ENCODE data around the gene MAN2A2.

The MAN2A2 gene

DNA sequence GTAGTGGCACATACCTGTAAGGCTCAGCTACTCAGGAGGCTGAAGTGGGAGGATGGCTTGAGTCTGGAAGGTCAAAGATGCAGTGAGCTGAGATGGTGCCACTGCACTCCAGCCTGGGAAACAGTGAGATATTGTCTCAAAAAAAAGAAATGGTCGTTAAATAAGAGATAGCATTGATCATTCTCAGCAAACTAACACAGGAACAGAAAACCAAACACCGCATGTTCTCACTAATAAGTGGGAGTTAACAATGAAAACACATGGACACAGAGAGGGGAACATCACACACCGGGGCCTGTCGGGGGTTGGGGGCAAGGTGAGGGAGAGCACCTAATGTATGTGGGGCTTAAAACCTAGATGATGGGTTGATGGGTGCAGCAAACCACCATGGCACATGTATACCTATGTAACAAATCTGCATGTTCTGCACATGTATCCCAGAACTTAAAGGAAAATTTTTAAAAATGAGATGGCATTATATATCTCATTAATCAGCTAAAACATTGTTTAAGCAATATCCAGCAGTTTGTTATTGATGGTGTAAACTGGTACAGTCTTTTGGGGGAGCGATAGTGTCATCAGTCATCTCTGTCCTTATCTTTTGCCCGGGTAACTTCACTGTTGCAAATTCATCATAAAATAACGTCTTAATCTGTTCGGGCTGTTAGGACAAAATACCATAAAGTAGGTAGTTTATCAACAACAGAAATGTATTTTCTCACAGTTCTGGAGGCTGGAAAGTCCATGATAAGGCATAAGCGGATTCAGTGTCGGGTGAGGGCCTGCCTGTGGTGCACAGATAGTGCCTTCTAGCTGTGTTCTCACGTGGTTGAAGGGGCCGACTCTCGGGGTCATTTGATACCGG is 1.7 kb upstream of the MAN2A2 start:
- Histone ChIP-seq H3K4ac (ENCODE audit: low read length) (no peak overlapping the region), H3K23ac (ENCODE audit: low read depth, low read length, poor library complexity) (no peak overlapping the region), H2BK12ac (ENCODE audit: low read length) (no peak overlapping the region), H3K9me3 (replicated peaks in 1 of 2; ENCODE audit: control insufficient read depth in 2 of 2, insufficient read depth in 1 of 2, low read depth in 1 of 2, low read length in 2 of 2) (peaks cover 0 to 2% of the 10 kb centered on the region in 2 donors), H3K79me1 (ENCODE audit: low read depth, low read length) (no peaks in the 10 kb centered on the region), H3K36me3 (replicated peaks in 1 of 2; ENCODE audit: control insufficient read depth in 2 of 2, insufficient read depth in 2 of 2, low read length in 2 of 2) (peaks cover 12 to 17% of the 10 kb centered on the region in 2 donors), H3K4me1 (ENCODE audit: control insufficient read depth in 2 of 2, insufficient read depth in 1 of 2, low read depth in 1 of 2, low read length in 2 of 2) (peaks cover 6 to 9% of the 10 kb centered on the region in 2 donors), H3K27ac (replicated peaks; ENCODE audit: low read length) (no peak overlapping the region), H2BK120ac (ENCODE audit: low read depth, low read length) (no peak overlapping the region), H2AK5ac (ENCODE audit: low read depth, low read length) (no peak overlapping the region), H3K27me3 (ENCODE audit: control insufficient read depth in 3 of 3, insufficient read depth in 3 of 3, low read depth in 1 of 3, low read length in 3 of 3) (peaks cover 0 to 5% (median 0%) of the 10 kb centered on the region in 3 experiments), H2BK5ac (ENCODE audit: low read length) (no peak overlapping the region), H4K8ac (ENCODE audit: low read depth, low read length) (no peak overlapping the region), H3K4me3 (ENCODE audit: low read length in 2 of 2) (peak overlapping the region in 1 of 2 donors; percentile 58), H2BK15ac (ENCODE audit: low read length) (no peak overlapping the region), H4K91ac (ENCODE audit: low read depth, low read length, poor library complexity) (no peak overlapping the region), H3K9ac (ENCODE audit: low read depth, low read length, poor library complexity) (no peak overlapping the region), H3K4me2 (ENCODE audit: insufficient read depth, low read length, poor library complexity, severe bottlenecking) (peak overlapping the region; percentile 12), H3K18ac (ENCODE audit: low read length) (no peak overlapping the region), H3K14ac (ENCODE audit: low read length) (no peak overlapping the region), H2AFZ (ENCODE audit: low read length) (peak overlapping the region; percentile 93)
- DNase-seq (ENCODE audit: low spot score): no peak
- WGBS, 2 donors (ENCODE audit: extremely low coverage in 2 of 2, insufficient read length in 2 of 2, insufficient replicate concordance in 1 of 2): no CpG with 5 or more reads among the region's 14 CpGs

GRCh38 chr15:90902040-90902839 is 862 bp upstream of the MAN2A2 start:
- H3K9ac ChIP-seq (ENCODE audit: low read depth, low read length, poor library complexity): peak overlapping the region; percentile 89
- no peak overlapping the region for H2AK5ac ChIP-seq (ENCODE audit: low read depth, low read length)
- no peak overlapping the region for H2BK5ac ChIP-seq (ENCODE audit: low read length)
- H2BK15ac ChIP-seq (ENCODE audit: low read length): no peak overlapping the region
- H3K4me3 ChIP-seq (ENCODE audit: low read length in 2 of 2): peak overlapping the region; percentile 58 to 93
- peaks cover 19 to 26% of the 10 kb centered on the region in 2 donors for H3K36me3 ChIP-seq (replicated peaks in 1 of 2; ENCODE audit: control insufficient read depth in 2 of 2, insufficient read depth in 2 of 2, low read length in 2 of 2)
- no peak overlapping the region for H4K91ac ChIP-seq (ENCODE audit: low read depth, low read length, poor library complexity)
- H3K18ac ChIP-seq (ENCODE audit: low read length): peak overlapping the region; percentile 98
- H3K27me3 ChIP-seq (ENCODE audit: control insufficient read depth in 3 of 3, insufficient read depth in 3 of 3, low read depth in 1 of 3, low read length in 3 of 3): peaks cover 0 to 5% (median 0%) of the 10 kb centered on the region in 3 experiments
- H3K4me1 ChIP-seq (ENCODE audit: control insufficient read depth in 2 of 2, insufficient read depth in 1 of 2, low read depth in 1 of 2, low read length in 2 of 2): peaks cover 6 to 9% of the 10 kb centered on the region in 2 donors
- H3K23ac ChIP-seq (ENCODE audit: low read depth, low read length, poor library complexity): peak overlapping the region; percentile 90
- H3K79me1 ChIP-seq (ENCODE audit: low read depth, low read length): no peaks in the 10 kb centered on the region
- no peak overlapping the region for H3K4ac ChIP-seq (ENCODE audit: low read length)
- H2AFZ ChIP-seq (ENCODE audit: low read length): peak overlapping the region; percentile 95
- peak overlapping the region; percentile 75 for H3K27ac ChIP-seq (replicated peaks; ENCODE audit: low read length)
- H2BK120ac ChIP-seq (ENCODE audit: low read depth, low read length): no peak overlapping the region
- H3K14ac ChIP-seq (ENCODE audit: low read length): peak overlapping the region; percentile 86
- H2BK12ac ChIP-seq (ENCODE audit: low read length): peak overlapping the region; percentile 17
- no peak overlapping the region for H4K8ac ChIP-seq (ENCODE audit: low read depth, low read length)
- WGBS, 2 donors (ENCODE audit: extremely low coverage in 2 of 2, insufficient read length in 2 of 2, insufficient replicate concordance in 1 of 2): no CpG with 5 or more reads among the region's 71 CpGs
- peak overlapping the region; percentile 86 for H3K4me2 ChIP-seq (ENCODE audit: insufficient read depth, low read length, poor library complexity, severe bottlenecking)
- DNase-seq (ENCODE audit: low spot score): peak; percentile 71
- H3K9me3 ChIP-seq (replicated peaks in 1 of 2; ENCODE audit: control insufficient read depth in 2 of 2, insufficient read depth in 1 of 2, low read depth in 1 of 2, low read length in 2 of 2): peaks cover 0 to 2% of the 10 kb centered on the region in 2 donors

DNA sequence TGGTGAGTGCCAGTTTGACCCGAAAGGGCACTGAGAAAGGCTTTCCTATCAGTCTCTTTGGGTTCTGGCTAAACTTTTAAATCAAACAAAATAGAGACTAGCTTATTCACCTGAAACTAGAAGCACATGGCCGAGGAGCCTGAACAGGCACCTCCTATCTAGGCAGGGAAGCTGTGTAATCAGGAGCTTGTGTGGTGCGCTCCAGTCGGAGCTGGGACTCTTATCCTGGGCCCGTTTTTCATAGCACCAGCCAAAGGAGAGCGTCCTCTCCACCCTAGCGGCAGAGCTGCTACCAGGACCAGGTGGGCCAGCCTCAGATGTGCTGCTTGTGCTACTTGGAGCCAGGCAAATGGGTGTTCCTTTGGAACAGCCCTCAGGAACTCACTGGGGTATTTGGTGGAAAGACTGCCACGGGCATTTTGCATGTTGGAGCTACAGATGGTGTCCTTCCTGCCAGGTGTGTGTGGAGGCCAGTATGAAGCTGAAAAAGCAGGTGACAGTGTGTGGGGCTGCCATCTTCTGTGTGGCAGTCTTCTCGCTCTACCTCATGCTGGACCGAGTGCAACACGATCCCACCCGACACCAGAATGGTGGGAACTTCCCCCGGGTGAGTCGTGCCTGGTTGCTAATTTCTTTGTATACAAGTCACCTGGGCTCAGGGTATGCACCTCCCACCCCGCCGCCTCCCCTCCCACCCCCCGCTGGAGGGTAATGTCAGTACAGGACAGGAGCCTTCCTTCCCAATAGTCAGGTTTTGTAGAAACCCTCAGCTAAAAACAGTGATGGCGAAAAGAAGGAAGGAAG is 833 bp downstream of the MAN2A2 start:
- Histone ChIP-seq H3K9ac (ENCODE audit: low read depth, low read length, poor library complexity) (no peak overlapping the region), H3K79me1 (ENCODE audit: low read depth, low read length) (no peaks in the 10 kb centered on the region), H2AFZ (ENCODE audit: low read length) (peak overlapping the region; percentile 95), H4K8ac (ENCODE audit: low read depth, low read length) (no peak overlapping the region), H3K36me3 (replicated peaks in 1 of 2; ENCODE audit: control insufficient read depth in 2 of 2, insufficient read depth in 2 of 2, low read length in 2 of 2) (peaks cover 26 to 40% of the 10 kb centered on the region in 2 donors), H3K14ac (ENCODE audit: low read length) (no peak overlapping the region), H2AK5ac (ENCODE audit: low read depth, low read length) (no peak overlapping the region), H2BK12ac (ENCODE audit: low read length) (no peak overlapping the region), H3K4me1 (ENCODE audit: control insufficient read depth in 2 of 2, insufficient read depth in 1 of 2, low read depth in 1 of 2, low read length in 2 of 2) (peaks cover 6 to 9% of the 10 kb centered on the region in 2 donors), H4K91ac (ENCODE audit: low read depth, low read length, poor library complexity) (no peak overlapping the region), H3K23ac (ENCODE audit: low read depth, low read length, poor library complexity) (no peak overlapping the region), H3K27ac (replicated peaks; ENCODE audit: low read length) (no peak overlapping the region), H3K4ac (ENCODE audit: low read length) (no peak overlapping the region), H2BK15ac (ENCODE audit: low read length) (no peak overlapping the region), H3K4me3 (ENCODE audit: low read length in 2 of 2) (peak overlapping the region; percentile 58 to 93), H3K27me3 (ENCODE audit: control insufficient read depth in 3 of 3, insufficient read depth in 3 of 3, low read depth in 1 of 3, low read length in 3 of 3) (peaks cover 0 to 5% (median 0%) of the 10 kb centered on the region in 3 experiments), H3K9me3 (replicated peaks in 1 of 2; ENCODE audit: control insufficient read depth in 2 of 2, insufficient read depth in 1 of 2, low read depth in 1 of 2, low read length in 2 of 2) (peaks cover 0 to 2% of the 10 kb centered on the region in 2 donors), H3K18ac (ENCODE audit: low read length) (no peak overlapping the region), H2BK5ac (ENCODE audit: low read length) (no peak overlapping the region), H3K4me2 (ENCODE audit: insufficient read depth, low read length, poor library complexity, severe bottlenecking) (peak overlapping the region; percentile 86), H2BK120ac (ENCODE audit: low read depth, low read length) (no peak overlapping the region)
- no CpG with 5 or more reads among the region's 18 CpGs for WGBS, 2 donors (ENCODE audit: extremely low coverage in 2 of 2, insufficient read length in 2 of 2, insufficient replicate concordance in 1 of 2)
- no peak for DNase-seq (ENCODE audit: low spot score)

Measured in neuronal stem cell (in vitro differentiated cells).